ENCODE results near the gene RFXAP.

DNA sequence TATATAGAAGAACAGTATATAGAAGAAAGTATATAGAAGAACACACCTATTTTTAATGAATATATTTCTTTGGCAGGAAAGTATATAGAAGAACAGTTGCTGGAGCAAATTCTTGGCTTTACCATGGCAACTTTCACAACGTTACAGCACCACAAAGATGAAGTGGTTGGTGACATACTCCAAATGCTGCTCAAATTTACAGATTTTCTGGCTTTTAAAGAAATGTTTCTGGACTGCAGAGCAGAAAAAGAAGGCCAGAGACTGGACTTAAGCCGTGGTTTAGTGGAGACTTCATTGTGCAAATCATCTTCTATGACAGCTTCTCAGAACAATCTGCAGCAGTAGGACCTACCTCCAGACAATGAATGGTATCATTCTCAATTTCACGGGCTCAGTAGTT, 24.3 kb upstream of the RFXAP start:
- TF ChIP-seq, protein P1, sequence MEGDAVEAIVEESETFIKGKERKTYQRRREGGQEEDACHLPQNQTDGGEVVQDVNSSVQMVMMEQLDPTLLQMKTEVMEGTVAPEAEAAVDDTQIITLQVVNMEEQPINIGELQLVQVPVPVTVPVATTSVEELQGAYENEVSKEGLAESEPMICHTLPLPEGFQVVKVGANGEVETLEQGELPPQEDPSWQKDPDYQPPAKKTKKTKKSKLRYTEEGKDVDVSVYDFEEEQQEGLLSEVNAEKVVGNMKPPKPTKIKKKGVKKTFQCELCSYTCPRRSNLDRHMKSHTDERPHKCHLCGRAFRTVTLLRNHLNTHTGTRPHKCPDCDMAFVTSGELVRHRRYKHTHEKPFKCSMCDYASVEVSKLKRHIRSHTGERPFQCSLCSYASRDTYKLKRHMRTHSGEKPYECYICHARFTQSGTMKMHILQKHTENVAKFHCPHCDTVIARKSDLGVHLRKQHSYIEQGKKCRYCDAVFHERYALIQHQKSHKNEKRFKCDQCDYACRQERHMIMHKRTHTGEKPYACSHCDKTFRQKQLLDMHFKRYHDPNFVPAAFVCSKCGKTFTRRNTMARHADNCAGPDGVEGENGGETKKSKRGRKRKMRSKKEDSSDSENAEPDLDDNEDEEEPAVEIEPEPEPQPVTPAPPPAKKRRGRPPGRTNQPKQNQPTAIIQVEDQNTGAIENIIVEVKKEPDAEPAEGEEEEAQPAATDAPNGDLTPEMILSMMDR (IDR thresholded peaks at IDR 0.05; ENCODE audit: low read depth, low read length, missing input control) = no peak
- TF ChIP-seq, protein P2, sequence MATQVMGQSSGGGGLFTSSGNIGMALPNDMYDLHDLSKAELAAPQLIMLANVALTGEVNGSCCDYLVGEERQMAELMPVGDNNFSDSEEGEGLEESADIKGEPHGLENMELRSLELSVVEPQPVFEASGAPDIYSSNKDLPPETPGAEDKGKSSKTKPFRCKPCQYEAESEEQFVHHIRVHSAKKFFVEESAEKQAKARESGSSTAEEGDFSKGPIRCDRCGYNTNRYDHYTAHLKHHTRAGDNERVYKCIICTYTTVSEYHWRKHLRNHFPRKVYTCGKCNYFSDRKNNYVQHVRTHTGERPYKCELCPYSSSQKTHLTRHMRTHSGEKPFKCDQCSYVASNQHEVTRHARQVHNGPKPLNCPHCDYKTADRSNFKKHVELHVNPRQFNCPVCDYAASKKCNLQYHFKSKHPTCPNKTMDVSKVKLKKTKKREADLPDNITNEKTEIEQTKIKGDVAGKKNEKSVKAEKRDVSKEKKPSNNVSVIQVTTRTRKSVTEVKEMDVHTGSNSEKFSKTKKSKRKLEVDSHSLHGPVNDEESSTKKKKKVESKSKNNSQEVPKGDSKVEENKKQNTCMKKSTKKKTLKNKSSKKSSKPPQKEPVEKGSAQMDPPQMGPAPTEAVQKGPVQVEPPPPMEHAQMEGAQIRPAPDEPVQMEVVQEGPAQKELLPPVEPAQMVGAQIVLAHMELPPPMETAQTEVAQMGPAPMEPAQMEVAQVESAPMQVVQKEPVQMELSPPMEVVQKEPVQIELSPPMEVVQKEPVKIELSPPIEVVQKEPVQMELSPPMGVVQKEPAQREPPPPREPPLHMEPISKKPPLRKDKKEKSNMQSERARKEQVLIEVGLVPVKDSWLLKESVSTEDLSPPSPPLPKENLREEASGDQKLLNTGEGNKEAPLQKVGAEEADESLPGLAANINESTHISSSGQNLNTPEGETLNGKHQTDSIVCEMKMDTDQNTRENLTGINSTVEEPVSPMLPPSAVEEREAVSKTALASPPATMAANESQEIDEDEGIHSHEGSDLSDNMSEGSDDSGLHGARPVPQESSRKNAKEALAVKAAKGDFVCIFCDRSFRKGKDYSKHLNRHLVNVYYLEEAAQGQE (IDR thresholded peaks at IDR 0.05) = no peak
- TF ChIP-seq JUND (IDR thresholded peaks at IDR 0.05) = no peak

All from liver (tissue), 3 donors.